Activated CD4-positive, alpha-beta T cell treated with anti-CD3 and anti-CD28 coated beads for 1 hour (primary cell): Measurements from ENCODE around the gene MYOCOS.
"Not testable (repeated sequence)": the region's sequence is repeated elsewhere in the genome, so short reads cannot be mapped to it uniquely, and the experiment has no call there.

Experiments
- DNase-seq: peaks from one replicate; pipeline ENCODE4 v3.0.0-alpha.2; 2020

Gene MYOCOS

GRCh38 chr1:171627020-171627419, 5.0 kb downstream of the MYOCOS start:
- DNase-seq: no peak

GRCh38 chr1:171628225-171628624, 6.2 kb downstream of the MYOCOS start:
- DNase-seq: no peak

GRCh38 chr1:171635661-171636060, 13.6 kb downstream of the MYOCOS start:
- no peak for DNase-seq

GRCh38 chr1:171636141-171636540, 14.1 kb downstream of the MYOCOS start:
- DNase-seq: no peak

- no peak for DNase-seq
Measured at GRCh38 chr1:171637928-171638576, 16.0 kb downstream of the MYOCOS start.

- DNase-seq: no peak
Measured at GRCh38 chr1:171640225-171640624, 18.2 kb downstream of the MYOCOS start.

- no peak for DNase-seq
Measured at GRCh38 chr1:171641076-171641864, 19.2 kb downstream of the MYOCOS start.

GRCh38 chr1:171642197-171642596, 20.2 kb downstream of the MYOCOS start:
- DNase-seq: no peak

GRCh38 chr1:171643156-171643555, 21.1 kb downstream of the MYOCOS start:
- DNase-seq: no peak

- peak; percentile 34 for DNase-seq
Measured at GRCh38 chr1:171644805-171645483, 22.9 kb downstream of the MYOCOS start.

GRCh38 chr1:171645553-171646248, 23.7 kb downstream of the MYOCOS start:
- DNase-seq: no peak

GRCh38 chr1:171646249-171646560, 24.2 kb downstream of the MYOCOS start:
- no peak for DNase-seq

- DNase-seq: no peak
Measured at GRCh38 chr1:171652234-171652822, 30.3 kb downstream of the MYOCOS start, which contains the start of gene MYOC. Gene MYOC (minus strand): TSS chr1:171652688. CDS start chr1:171652611, 77 bp downstream.

- no peak for DNase-seq
Measured at GRCh38 chr1:171653796-171654195, 31.8 kb downstream of the MYOCOS start.

- DNase-seq: no peak
Measured at GRCh38 chr1:171654201-171654941, 32.3 kb downstream of the MYOCOS start.

GRCh38 chr1:171654942-171655745, 33.1 kb downstream of the MYOCOS start:
- DNase-seq: peak; percentile 29

GRCh38 chr1:171655746-171656116, 33.7 kb downstream of the MYOCOS start:
- DNase-seq: no peak

- not testable (repeated sequence) for DNase-seq
Measured at GRCh38 chr1:171656206-171656605, 34.2 kb downstream of the MYOCOS start.

- no peak for DNase-seq
Measured at GRCh38 chr1:171661076-171661650, 39.1 kb downstream of the MYOCOS start.

- no peak for DNase-seq
Measured at GRCh38 chr1:171663036-171663853, 41.2 kb downstream of the MYOCOS start.
